SJCRH30 (cell line): Measurements from ENCODE around the gene RABL2B. TPM values are rescaled to one million over a fixed set of nuclear protein-coding genes. Genes with fewer than 3 reads are reported as not detected.
"Not testable (repeated sequence)": the region's sequence is repeated elsewhere in the genome, so short reads cannot be mapped to it uniquely, and the experiment has no call there.

Experiments
- DNase-seq, 2 experiments: peaks; one replicate each; pipeline ENCODE4 v3.0.0-alpha.2; 2015 to 2020
- H3K27ac ChIP-seq: fragments of 250-450 bp; sonication (Bioruptor Pico); 2 replicates; pipeline ENCODE4 v1.5.1; 2020; ENCODE audit warnings: mild to moderate bottlenecking, moderate library complexity
- H3K27me3 ChIP-seq: fragments of 250-450 bp; sonication (Bioruptor Pico); 2 replicates; pipeline ENCODE4 v1.5.1; 2020; ENCODE audit warnings: mild to moderate bottlenecking, moderate library complexity
- H3K36me3 ChIP-seq: fragments of 250-450 bp; sonication (Bioruptor Pico); 2 replicates; pipeline ENCODE4 v1.5.1; 2020; ENCODE audit warnings: mild to moderate bottlenecking, moderate library complexity
- H3K4me1 ChIP-seq: fragments of 250-450 bp; sonication (Bioruptor Pico); 2 replicates; pipeline ENCODE4 v1.5.1; 2020; ENCODE audit warnings: mild to moderate bottlenecking, moderate library complexity
- H3K4me3 ChIP-seq: fragments of 250-450 bp; sonication (Bioruptor Pico); 2 replicates; pipeline ENCODE4 v1.5.1; 2020; ENCODE audit warnings: mild to moderate bottlenecking, moderate library complexity
- H3K9me3 ChIP-seq: fragments of 250-450 bp; sonication (Bioruptor Pico); replicated peaks from 2 replicates; pipeline ENCODE4 v1.5.1; 2020; ENCODE audit warnings: mild to moderate bottlenecking, moderate library complexity
- total RNA-seq: library from RNA; depleted of rRNA; stranded (reverse); fragments of >200 nt; shearing (Covaris generic); gene quantifications from 2 replicates; pipeline ENCODE4 v1.2.3, GENCODE V29; 2014; rRNA removed

RABL2B gene
- 17.9 and 19.2 TPM in 2 replicates for total RNA-seq

DNA sequence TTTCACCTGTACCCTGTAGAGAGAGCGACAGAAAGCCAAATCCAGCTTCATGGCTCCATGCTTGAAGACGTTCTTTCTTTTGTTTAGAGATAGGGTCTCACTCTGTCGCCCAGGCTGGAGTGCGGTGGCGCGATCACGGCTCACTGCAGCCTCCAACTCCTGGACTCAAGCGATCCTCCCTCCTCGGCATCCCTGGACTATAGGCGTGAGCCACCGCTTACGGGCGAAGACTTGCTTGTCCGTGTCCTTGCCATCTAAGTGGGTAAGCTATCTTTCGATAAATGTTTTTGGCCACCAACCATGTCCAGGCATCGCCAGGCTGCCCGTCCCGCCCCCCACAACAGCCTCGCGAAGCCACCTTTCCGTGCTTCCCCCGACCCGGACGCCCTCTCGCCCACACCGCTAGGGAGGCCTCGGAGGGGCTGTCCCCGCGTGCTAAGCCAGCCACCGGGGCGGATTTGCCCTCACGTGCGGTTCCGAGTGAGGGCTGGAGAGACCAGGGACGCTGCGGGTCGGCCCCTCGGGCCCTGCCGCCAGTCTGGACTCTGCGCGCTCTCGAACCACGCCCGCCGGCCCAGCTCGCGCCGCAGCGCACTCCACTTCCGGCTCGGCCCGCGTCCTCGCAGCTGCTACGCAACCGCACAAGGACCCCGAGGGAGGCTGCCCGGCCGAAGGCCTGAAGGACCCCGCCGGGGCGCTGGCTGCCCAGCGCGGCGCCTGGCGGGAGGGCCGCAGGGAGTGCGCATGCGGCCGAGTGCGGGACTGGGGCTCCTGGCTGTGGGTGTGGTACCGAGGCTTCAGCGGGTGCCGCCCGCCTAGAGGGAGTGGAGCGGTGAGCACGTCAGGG is at the start of gene RABL2B:
RABL2B (minus strand) TSS at position 604 of the 847 bp plus-strand sequence. CDS start 1,342 bp downstream, outside the sequence.
- Histone ChIP-seq H3K4me3 (peak within 1 kb of the TSS; percentile 85), H3K27ac (peak within 1 kb of the TSS; percentile 13; the same call in 1 of the 2 replicates)
- H3K9me3 ChIP-seq, H3K27me3 ChIP-seq, H3K36me3 ChIP-seq, H3K4me1 ChIP-seq: not testable (repeated sequence)
- DNase-seq, result peak; percentile 84 to 86

DNA sequence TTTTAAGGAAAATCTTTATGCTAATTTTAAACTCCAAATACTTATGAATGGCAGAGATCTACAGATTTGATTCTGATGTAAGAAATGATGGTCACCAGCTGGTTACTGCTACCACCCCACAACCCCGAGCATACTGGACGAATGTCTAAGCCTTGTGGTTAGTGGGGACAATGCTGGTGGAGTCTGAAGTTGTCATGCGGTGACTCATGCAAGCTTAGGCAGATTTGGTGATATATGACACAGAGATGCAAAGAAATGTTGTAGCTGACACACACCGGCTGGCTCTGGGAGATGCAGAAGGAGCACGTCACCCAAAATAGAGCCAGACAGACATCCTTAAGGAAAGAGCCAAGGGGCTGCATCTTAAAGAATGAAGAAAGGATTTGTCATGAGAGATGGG is 3.5 kb upstream of the RABL2B start:
- H3K27me3 ChIP-seq, H3K36me3 ChIP-seq, H3K9me3 ChIP-seq, H3K4me3 ChIP-seq, H3K4me1 ChIP-seq, H3K27ac ChIP-seq, DNase-seq: not testable (repeated sequence)

GRCh38 chr22:50785289-50785688 is 1.9 kb upstream of the RABL2B start:
- H3K4me3 ChIP-seq, H3K9me3 ChIP-seq, H3K27ac ChIP-seq, DNase-seq, H3K27me3 ChIP-seq, H3K4me1 ChIP-seq, H3K36me3 ChIP-seq: not testable (repeated sequence)

DNA sequence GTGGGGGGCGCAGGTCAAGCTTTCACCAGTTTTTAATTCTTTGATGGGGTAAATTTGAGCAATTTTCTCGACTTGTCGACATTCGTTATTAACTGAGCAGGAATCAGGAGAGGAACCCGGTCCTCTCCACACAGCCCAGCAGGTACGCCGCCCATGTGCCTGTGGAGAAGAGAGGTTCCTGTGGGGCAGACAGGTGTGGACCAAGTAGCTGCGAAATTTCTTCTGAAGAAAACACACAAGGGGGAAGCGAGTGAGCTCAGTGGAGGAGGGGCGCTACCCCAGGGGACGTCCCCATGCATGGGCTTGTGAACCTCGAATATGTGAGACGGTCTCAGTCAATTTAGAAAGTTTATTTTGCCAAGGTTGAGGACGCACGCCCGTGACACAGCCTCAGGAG is 442 bp upstream of the RABL2B start:
- not testable (repeated sequence) for H3K27ac ChIP-seq, H3K27me3 ChIP-seq, H3K36me3 ChIP-seq, H3K4me1 ChIP-seq, H3K9me3 ChIP-seq, DNase-seq
- peak overlapping the region; percentile 85 for H3K4me3 ChIP-seq

DNA sequence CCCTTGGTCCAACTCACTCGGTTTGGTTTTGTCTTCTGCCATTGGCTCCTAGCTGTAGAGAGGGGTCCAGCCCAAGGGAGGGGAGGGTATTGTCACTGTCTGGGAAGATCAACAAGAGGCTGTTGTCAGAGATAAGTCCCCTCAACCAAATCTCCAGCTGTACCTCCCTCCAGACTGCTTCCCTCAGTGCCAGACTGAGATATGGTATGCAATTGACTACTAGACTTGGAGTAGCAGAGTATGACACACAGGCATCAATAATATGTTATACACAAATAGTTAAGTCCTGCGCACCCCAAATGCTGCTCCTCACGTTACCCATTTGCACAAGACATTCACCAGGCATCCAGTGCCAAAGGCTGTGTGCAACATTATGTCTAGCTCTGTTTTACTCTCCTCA is 1.2 kb downstream of the RABL2B start:
- H3K36me3 ChIP-seq, H3K4me1 ChIP-seq, H3K9me3 ChIP-seq, DNase-seq, H3K4me3 ChIP-seq, H3K27me3 ChIP-seq, H3K27ac ChIP-seq: not testable (repeated sequence)

DNA sequence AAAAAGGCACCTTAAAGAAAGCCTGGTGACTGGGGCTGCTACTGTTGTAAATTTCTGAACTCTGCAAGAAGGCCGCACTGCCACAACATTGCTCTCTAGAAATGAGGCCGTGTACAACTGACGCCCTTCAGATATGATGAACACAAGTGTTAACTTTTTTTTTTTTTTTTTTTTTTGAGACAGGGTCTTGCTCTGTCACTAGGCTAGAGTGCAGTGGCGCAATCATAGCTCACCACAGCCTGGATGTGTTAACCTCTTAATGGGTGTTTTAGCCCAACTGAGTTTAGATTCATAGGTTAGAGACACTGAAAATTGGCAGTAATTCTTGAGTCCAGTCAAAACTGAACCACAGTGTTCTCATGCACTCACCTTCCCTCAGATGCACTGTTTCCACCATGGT is 3.2 kb downstream of the RABL2B start:
- H3K27ac ChIP-seq, H3K9me3 ChIP-seq, H3K36me3 ChIP-seq, H3K27me3 ChIP-seq, DNase-seq, H3K4me3 ChIP-seq, H3K4me1 ChIP-seq: not testable (repeated sequence)

GRCh38 chr22:50777631-50778030 is 5.8 kb downstream of the RABL2B start:
- H3K27me3 ChIP-seq, H3K27ac ChIP-seq, H3K4me3 ChIP-seq, H3K9me3 ChIP-seq, H3K36me3 ChIP-seq, DNase-seq, H3K4me1 ChIP-seq: not testable (repeated sequence)

DNA sequence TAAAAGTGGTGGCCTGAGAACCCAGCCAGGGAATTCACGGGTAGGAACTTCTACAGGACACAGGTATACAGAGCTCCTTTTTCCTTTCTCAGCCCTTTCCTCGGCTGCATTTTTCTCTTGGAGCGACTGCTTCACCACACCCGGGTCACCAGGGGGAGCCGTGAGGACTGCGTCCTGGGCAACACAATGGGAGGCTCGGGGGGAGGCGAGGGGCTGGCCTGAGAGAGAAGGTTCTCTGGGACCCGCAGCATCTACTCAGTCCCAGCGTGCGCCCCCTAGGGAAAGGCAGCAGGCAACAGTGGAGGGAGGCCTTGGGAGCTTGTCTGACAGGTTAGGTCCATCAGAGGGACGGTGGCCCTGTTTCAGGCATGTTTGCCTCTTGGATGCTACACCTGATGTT is 8.3 kb downstream of the RABL2B start:
- not testable (repeated sequence) for H3K36me3 ChIP-seq, H3K9me3 ChIP-seq, H3K27me3 ChIP-seq, H3K27ac ChIP-seq, H3K4me1 ChIP-seq, H3K4me3 ChIP-seq
- DNase-seq, result peak; percentile 34 to 48

DNA sequence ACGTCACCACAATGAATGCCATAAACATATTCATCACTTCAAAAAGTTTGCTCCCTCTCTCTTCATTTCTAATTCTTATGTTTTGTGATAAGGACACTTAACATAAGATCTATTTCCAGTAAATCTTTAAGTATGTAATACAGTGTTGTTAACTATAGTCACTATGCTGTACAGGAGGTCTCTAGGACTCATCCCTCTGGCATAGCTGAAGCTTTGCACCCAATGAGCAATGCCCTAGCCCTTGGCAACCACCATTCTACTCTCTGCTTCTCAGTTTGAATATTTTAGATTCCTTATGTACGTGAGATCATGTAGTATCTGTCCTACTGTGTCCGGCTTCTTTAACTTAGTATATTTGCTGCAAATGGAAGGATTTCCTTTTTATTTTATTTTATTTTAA is 19.1 kb downstream of the RABL2B start:
- H3K27ac ChIP-seq, H3K4me3 ChIP-seq, DNase-seq, H3K4me1 ChIP-seq, H3K36me3 ChIP-seq, H3K9me3 ChIP-seq, H3K27me3 ChIP-seq: not testable (repeated sequence)

DNA sequence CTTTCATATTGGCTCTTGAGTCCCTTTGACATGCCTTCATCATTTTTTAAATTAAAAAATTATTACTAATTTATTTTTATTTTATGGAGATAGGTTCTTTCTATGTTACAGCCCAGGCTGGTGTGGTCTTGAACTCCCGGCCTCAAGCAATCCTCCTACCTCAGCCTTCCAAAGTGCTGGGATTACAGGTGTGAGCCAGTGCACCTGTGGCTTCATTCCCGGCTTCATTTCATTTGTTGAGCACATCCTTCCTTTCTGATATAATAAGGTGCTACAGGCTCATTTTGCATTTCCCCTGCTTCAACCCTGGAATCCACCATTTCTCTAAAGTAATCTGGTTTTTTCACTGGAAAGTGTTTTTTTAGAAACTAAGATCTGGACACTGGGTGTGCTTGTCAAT is 21.6 kb downstream of the RABL2B start:
- H3K4me1 ChIP-seq, DNase-seq, H3K36me3 ChIP-seq, H3K27me3 ChIP-seq, H3K9me3 ChIP-seq, H3K27ac ChIP-seq, H3K4me3 ChIP-seq: not testable (repeated sequence)

DNA sequence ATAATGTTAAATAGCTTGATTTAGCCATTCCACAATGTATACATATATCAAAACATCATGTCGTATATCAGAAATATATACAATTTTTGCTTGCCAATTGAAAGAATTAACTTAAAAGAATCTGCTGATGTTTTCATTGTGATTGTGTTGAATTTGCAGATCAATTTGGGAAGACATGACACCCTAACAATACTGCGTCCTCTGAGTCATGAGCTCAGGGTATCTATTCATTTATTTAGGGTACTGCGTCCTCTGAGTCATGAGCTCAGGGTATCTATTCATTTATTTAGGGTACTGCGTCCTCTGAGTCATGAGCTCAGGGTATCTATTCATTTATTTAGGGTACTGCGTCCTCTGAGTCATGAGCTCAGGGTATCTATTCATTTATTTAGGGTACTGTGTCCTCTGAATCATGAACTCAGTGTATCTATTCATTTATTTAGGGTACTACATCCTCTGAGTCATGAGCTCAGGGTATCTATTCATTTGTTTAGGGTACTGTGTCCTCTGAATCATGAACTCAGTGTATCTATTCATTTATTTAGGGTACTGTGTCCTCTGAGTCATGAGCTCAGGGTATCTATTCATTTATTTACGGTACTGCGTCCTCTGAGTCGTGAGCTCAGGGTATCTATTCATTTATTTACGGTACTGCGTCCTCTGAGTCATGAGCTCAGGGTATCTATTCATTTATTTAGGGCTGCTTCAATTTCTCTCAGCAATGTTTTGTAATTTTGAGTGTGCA is 23.7 kb downstream of the RABL2B start:
- peak in 1 of 2 experiments; percentile 24 for DNase-seq
- not testable (repeated sequence) for H3K27ac ChIP-seq, H3K27me3 ChIP-seq, H3K4me1 ChIP-seq, H3K36me3 ChIP-seq, H3K4me3 ChIP-seq, H3K9me3 ChIP-seq

DNA sequence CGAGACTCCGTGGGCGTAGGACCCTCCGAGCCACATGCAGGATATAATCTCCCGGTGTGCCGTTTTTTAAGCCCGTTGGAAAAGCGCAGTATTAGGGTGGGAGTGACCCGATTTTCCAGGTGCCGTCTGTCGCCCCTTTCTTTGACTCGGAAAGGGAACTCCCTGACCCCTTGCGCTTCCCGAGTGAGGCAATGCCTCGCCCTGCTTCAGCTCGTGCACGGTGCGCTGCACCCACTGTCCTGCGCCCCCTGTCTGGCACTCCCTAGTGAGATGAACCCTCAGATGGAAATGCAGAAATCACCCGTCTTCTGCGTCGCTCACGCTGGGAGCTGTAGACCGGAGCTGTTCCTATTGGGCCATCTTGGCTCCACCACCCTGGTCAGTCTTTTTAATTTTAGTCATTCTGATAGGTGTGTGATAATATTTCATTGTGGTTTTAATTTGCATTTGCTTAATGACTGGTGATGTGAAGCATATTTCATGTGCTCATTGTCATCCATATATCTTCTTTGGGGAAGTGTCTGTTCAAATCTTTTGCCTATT is 26.4 kb downstream of the RABL2B start:
- H3K27ac ChIP-seq, H3K9me3 ChIP-seq, H3K36me3 ChIP-seq, H3K27me3 ChIP-seq, H3K4me1 ChIP-seq: not testable (repeated sequence)
- DNase-seq, result peak; percentile 43 to 57
- peak overlapping the region; percentile 65 for H3K4me3 ChIP-seq

DNA sequence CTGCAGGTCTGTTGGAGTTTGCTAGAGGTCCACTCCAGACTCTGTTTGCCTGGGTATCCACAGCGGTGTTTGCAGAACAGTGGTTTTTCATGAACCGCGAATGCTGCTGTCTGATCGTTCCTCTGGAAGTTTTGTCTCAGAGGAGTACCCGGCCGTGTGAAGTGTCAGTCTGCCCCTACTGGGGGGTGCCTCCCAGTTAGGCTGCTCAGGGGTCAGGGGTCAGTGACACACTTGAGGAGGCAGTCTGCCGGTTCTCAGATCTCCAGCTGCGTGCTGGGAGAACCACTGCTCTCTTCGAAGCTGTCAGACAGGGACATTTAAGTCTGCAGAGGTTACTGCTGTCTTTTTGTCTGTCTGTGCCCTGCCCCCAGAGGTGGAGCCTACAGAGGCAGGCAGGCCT is 27.0 kb downstream of the RABL2B start:
- H3K27me3 ChIP-seq, H3K27ac ChIP-seq, H3K36me3 ChIP-seq, H3K4me1 ChIP-seq, H3K9me3 ChIP-seq, DNase-seq: not testable (repeated sequence)
- H3K4me3 ChIP-seq, result peak overlapping the region; percentile 65

DNA sequence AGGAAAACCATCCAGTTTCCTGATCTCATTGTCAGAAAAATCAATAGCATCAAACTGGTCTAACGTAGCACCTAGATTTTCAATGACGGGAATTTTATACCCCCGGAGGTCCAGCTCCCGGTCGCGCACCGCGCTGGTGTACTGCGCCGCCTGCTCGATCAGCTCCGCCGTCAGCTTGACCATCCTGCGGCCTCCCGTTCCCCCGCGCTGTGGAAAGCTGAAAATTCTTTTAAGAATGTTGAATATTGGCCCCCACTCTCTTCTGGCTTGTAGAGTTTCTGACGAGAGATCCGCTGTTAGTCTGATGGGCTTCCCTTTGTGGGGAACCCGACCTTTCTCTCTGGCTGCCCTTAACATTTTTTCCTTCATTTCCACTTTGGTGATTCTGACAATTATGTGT is 28.2 kb downstream of the RABL2B start:
- H3K36me3 ChIP-seq, DNase-seq, H3K4me1 ChIP-seq, H3K27me3 ChIP-seq, H3K9me3 ChIP-seq, H3K4me3 ChIP-seq, H3K27ac ChIP-seq: not testable (repeated sequence)

- DNase-seq, H3K27ac ChIP-seq, H3K4me3 ChIP-seq: not testable (repeated sequence)
These were observed 33.9 kb downstream of the RABL2B start for GRCh38 chr22:50749302-50750074.

More at GRCh38 chr22:50749302-50750074, 33.9 kb downstream of the RABL2B start:
- not testable (repeated sequence) for H3K9me3 ChIP-seq, H3K27me3 ChIP-seq, H3K36me3 ChIP-seq, H3K4me1 ChIP-seq
